ENCODE data around the gene LAD1. TPM values are rescaled to one million over a fixed set of nuclear protein-coding genes. Genes with fewer than 3 reads are reported as not detected.

The LAD1 gene
- total and polyA plus RNA-seq, 2 of the 4 experiments (the other 2 are of a cell fraction) = under 0.01 to 0.07 TPM

- Histone ChIP-seq H3K36me3 (ENCODE audit: control insufficient read depth, insufficient read depth, low read length) (no peaks in the 10 kb centered on the region), H3K4ac (ENCODE audit: low read depth, low read length) (no peak overlapping the region), H4K8ac (ENCODE audit: low read depth in 2 of 2, low read length in 2 of 2) (no peak overlapping the region), H4K20me1 (ENCODE audit: insufficient read depth, low read length) (no peaks in the 10 kb centered on the region), H3K18ac (ENCODE audit: low read depth, low read length) (no peak overlapping the region), H3K14ac (replicated peaks; ENCODE audit: low read depth, low read length) (no peak overlapping the region), H3K56ac (ENCODE audit: extremely low read depth, insufficient read depth, low read length) (no peak overlapping the region), H3K4me2 (ENCODE audit: low read depth, low read length) (no peak overlapping the region), H3K9me1 (ENCODE audit: insufficient read depth, low read length) (no peaks in the 10 kb centered on the region; the same call in none of the 2 replicates), H3K9me3 (ENCODE audit: control insufficient read depth, insufficient read depth, low read length) (no peaks in the 10 kb centered on the region), H2AK9ac (replicated peaks; ENCODE audit: low read depth, low read length, poor library complexity) (no peak overlapping the region), H2BK20ac (ENCODE audit: low read depth, low read length) (no peak overlapping the region), H3K27me3 (ENCODE audit: control insufficient read depth, insufficient read depth, low read length) (peaks cover 21% of the 10 kb centered on the region), H3K79me1 (ENCODE audit: low read depth in 1 of 2, low read length in 2 of 2) (no peaks in the 10 kb centered on the region), H3K27ac (ENCODE audit: insufficient read depth, low read length) (no peak overlapping the region), H2BK120ac (ENCODE audit: low read depth, low read length) (no peak overlapping the region), H2BK5ac (ENCODE audit: low read depth, low read length, poor library complexity, severe bottlenecking) (no peak overlapping the region), H2AK5ac (ENCODE audit: low read depth, low read length) (no peak overlapping the region), H3K4me1 (ENCODE audit: control insufficient read depth, insufficient read depth, low read length) (no peaks in the 10 kb centered on the region), H2AFZ (replicated peaks; ENCODE audit: low read length, poor library complexity) (no peak overlapping the region), H3K4me3 (ENCODE audit: insufficient read depth, low read depth, low read length) (no peak overlapping the region), H2BK15ac (ENCODE audit: low read depth, low read length) (no peak overlapping the region), H3K23ac (ENCODE audit: low read depth, low read length) (no peak overlapping the region), H4K91ac (ENCODE audit: insufficient read depth, low read depth, low read length) (no peak overlapping the region), H4K5ac (ENCODE audit: low read depth, low read length) (no peak overlapping the region), H3K9ac (ENCODE audit: low read depth, low read length) (no peak overlapping the region)
- no TSS peak for BruUV-seq (replicated peaks)
- TF ChIP-seq POLR2A (IDR thresholded peaks at IDR 0.05; ENCODE audit: low read depth, low read length) = no peak
- no peak for TF ChIP-seq RCOR1 (IDR thresholded peaks at IDR 0.05; ENCODE audit: insufficient replicate concordance, low read length)
- TF ChIP-seq MAZ (IDR thresholded peaks at IDR 0.05; ENCODE audit: borderline replicate concordance, low read depth, low read length) = no peak
- TF ChIP-seq NFE2L2 (IDR thresholded peaks at IDR 0.05; ENCODE audit: low read depth, low read length) = no peak
- TF ChIP-seq FOS (IDR thresholded peaks at IDR 0.05; ENCODE audit: low read depth, low read length) = no peak
- no peak for TF ChIP-seq BHLHE40 (IDR thresholded peaks at IDR 0.05; ENCODE audit: low read depth, low read length)
- TF ChIP-seq RFX5 (IDR thresholded peaks at IDR 0.05; ENCODE audit: low read depth, low read length) = no peak
- no peak for TF ChIP-seq CEBPB (IDR thresholded peaks at IDR 0.05; ENCODE audit: low read depth, low read length)
- TF ChIP-seq SMC3 (IDR thresholded peaks at IDR 0.05; ENCODE audit: low read depth, low read length) = no peak
- TF ChIP-seq CHD1 (IDR thresholded peaks at IDR 0.05; ENCODE audit: low read depth, low read length) = no peak
- TF ChIP-seq RAD21 (IDR thresholded peaks at IDR 0.05; ENCODE audit: low read length) = no peak
- no peak for TF ChIP-seq USF2 (IDR thresholded peaks at IDR 0.05; ENCODE audit: low read depth, low read length)
- no peak for TF ChIP-seq MAFK (IDR thresholded peaks at IDR 0.05; ENCODE audit: low read depth, low read length)
- no peak for TF ChIP-seq MXI1 (IDR thresholded peaks at IDR 0.05; ENCODE audit: borderline replicate concordance, low read depth, low read length)
- no peak for TF ChIP-seq ELK1 (IDR thresholded peaks at IDR 0.05; ENCODE audit: borderline replicate concordance, low read depth, low read length)
- no peak for TF ChIP-seq CTCF (conservative IDR thresholded peaks at IDR 0.05; ENCODE audit: low read depth, low read length)
- WGBS, 2 experiments (ENCODE audit: extremely low coverage in 2 of 2, insufficient read length in 1 of 2) = 52% methylated on average over 2 of the region's 4 CpGs; no CpG with 5 or more reads in 1 of the 2 experiments
- POLR2A ChIA-PET (ENCODE audit: unreplicated experiment) = no interaction called here
- DNase-seq (no peak), ATAC-seq (ENCODE audit: low read depth) (no peak; the same call in 1 of the 2 replicates)
- intact Hi-C loops (cut with micrococcal nuclease) (no loop called here), dilution Hi-C loops (cut with HindIII; ENCODE audit: low sequenced_read_pairs, unreplicated experiment) (no loop called here), in situ Hi-C loops (cut with MboI; ENCODE audit: low sequenced_read_pairs) (no loop called here)
- CTCF ChIA-PET = no interaction called here
Measured at GRCh38 chr1:201430776-201431175, 31.7 kb upstream of the LAD1 start.
